Activated T-helper 2 cell treated with anti-CD3 and anti-CD28 coated beads, Interferon-gamma antibody, Interleukin-2, Interleukin-4, amounts not matched to agents 10 μg/mL and 5 μg/mL and 100 μg/mL, durations not matched to agents 14 hours and 24 hours and 36 hours (primary cell): ENCODE measurements around the gene SH3TC1. TPM values are rescaled to one million over a fixed set of nuclear protein-coding genes. Genes with fewer than 3 reads are reported as not detected.

ENCODE experiments used
- DNase-seq: peaks from one replicate; pipeline ENCODE4 v3.0.0; 2021; ENCODE audit warnings: low spot score
- H3K27ac Mint-ChIP-seq: one replicate; pipeline ENCODE4 v1.8.0; 2021; ENCODE audit warnings: mixed read lengths
- H3K27me3 Mint-ChIP-seq: one replicate; pipeline ENCODE4 v1.8.0; 2021; ENCODE audit warnings: low read depth, mixed read lengths
- H3K36me3 Mint-ChIP-seq: one replicate; pipeline ENCODE4 v1.8.0; 2021; ENCODE audit warnings: low read depth, mixed read lengths
- H3K4me1 Mint-ChIP-seq: one replicate; pipeline ENCODE4 v1.8.0; 2021; ENCODE audit warnings: low read depth, mixed read lengths
- H3K4me3 Mint-ChIP-seq: one replicate; pipeline ENCODE4 v1.8.0; 2021; ENCODE audit warnings: low read depth, mild to moderate bottlenecking, moderate library complexity, mixed read lengths
- H3K9me3 Mint-ChIP-seq: one replicate; pipeline ENCODE4 v1.8.0; 2021; ENCODE audit warnings: mixed read lengths
- intact Hi-C: fragments of 100-400 bp; cut with micrococcal nuclease; formaldehyde crosslinking; loops from one replicate; pipeline ENCODE4 v1.15.1; 2023
- total RNA-seq: library from RNA; stranded (reverse); gene quantifications from 2 replicates; pipeline ENCODE4 v1.2.3, GENCODE V29; 2022

The SH3TC1 gene
- total RNA-seq, 1 donor from 2014 or later, result 14.8 TPM

DNA sequence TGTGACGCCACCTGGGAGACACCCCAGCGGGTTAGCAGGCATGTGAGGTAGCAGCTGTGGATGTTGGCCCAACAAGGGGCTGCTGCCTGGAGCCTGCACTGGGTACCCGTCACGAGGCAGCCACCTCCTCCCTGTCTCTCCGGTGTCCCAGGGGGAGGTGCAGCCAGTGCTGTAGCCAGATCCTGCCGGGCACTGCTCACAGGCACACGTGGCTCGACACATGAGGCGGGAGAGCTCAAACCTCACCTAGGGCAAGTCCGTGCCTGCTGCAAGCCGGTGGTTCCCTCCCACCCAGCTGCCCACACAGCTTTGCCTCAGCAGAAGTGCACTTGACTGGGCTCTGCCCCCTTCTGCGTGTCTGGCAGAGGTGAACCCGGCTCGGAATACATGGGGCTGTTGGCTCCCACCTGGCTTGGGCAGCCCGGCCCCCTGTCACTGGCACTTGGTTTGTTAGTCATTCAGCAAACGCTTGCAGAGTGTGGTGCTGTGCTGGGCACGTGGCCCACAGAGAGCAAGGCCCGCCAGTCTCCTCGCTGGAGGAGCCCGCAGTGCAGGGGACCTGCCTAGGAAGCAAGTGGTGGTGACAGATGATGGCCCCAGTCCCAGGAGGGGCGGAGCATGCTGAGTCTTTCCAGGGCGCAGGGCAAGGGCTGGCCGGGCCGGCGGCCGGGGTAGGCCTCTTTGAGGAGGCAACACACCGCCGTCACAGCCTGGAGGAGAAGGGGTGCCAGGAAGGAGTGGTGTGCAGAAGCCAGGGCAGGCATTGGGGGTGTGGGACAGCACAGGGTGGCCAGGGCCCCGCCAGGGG lies 10.1 kb upstream of the SH3TC1 start:
- Mint-ChIP-seq H3K27ac (no peak overlapping the region), H3K9me3 (no peaks in the 10 kb centered on the region), H3K4me1 (no peaks in the 10 kb centered on the region), H3K36me3 (no peaks in the 10 kb centered on the region), H3K4me3 (no peak overlapping the region), H3K27me3 (no peaks in the 10 kb centered on the region)
- intact Hi-C loops, result no loop called here
- no peak for DNase-seq

DNA sequence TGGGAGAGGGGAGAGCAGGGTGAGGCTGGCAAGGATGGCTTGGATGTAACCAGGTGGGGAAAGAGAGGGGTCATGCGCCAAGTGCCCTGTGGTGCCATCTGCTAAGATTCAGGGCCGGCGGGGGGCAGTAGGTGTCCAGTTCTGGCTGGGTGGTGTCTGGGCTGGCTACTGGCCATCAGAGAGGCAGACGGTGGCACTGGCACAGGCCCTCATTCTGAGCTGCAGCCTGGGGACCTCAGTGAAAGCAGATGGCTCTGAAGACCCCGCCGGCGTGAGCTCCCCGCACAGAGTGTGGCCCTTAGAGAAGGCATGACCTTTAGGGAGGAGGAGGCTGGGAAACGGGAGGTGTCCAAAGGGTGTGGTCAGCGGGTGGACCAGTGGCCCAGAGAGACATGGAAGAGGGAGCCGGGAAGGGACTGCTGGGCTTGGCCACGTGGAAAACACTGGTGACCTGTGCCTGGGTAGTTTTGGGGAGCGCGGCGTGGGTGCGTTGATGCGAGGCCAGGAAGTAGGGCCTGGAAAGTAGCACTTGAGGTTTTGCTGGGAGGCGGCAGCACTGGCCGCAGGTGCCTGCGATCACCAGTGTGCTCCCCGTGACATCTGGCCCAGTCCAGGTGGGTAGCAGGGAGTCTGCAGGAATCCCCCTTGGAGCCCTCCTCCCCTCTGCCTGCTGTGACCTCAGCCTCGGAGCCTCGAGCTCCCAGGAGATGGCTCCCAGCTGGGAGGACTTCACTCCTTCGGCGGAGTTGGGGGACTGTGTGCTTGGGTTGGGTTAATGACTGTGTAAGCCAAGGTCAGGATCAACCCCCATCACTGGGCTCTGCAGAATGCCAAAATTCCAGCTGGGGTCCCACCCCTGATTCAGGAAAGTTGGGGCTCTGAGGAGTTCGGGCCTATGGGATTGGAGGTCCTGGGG lies 9.3 kb upstream of the SH3TC1 start:
- Mint-ChIP-seq H3K36me3 (no peaks in the 10 kb centered on the region), H3K27me3 (peaks cover under 1% of the 10 kb centered on the region), H3K9me3 (no peaks in the 10 kb centered on the region), H3K4me1 (no peaks in the 10 kb centered on the region), H3K27ac (no peak overlapping the region), H3K4me3 (no peak overlapping the region)
- intact Hi-C loops, result no loop called here
- no peak for DNase-seq

DNA sequence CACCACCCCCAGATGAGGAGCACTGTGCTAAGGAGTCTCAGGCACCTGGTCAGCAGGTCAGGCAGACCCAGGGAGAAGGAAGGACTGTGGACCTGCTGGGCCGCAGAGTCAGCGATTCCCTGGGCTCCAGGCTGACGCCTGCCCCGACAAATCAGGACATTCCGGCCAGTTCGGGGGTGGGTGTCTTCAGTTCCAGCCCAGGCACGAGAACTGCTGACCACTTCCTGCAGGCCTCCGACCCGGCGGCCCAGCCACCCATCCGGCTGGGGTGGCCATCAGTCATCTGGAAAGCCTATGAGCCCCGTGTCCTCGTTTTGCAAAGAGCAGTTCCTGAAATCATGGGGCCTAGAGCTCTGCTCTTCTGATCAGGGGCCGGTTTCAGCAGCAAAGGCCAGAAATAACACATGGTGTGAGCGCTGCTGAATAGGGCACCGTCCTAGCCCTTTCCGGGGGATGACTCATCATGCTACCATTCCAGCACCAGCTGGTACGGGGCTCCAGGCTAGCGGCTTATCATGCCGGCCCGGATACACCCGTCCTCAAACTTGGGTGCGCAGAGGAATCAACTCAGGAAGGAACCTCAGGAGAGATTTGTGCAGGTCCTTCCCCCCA lies 7.8 kb upstream of the SH3TC1 start:
- intact Hi-C loops, result no loop called here
- Mint-ChIP-seq H3K4me3 (no peak overlapping the region), H3K27ac (no peak overlapping the region), H3K4me1 (no peaks in the 10 kb centered on the region), H3K36me3 (no peaks in the 10 kb centered on the region), H3K27me3 (peaks cover 7% of the 10 kb centered on the region), H3K9me3 (no peaks in the 10 kb centered on the region)
- no peak for DNase-seq

DNA sequence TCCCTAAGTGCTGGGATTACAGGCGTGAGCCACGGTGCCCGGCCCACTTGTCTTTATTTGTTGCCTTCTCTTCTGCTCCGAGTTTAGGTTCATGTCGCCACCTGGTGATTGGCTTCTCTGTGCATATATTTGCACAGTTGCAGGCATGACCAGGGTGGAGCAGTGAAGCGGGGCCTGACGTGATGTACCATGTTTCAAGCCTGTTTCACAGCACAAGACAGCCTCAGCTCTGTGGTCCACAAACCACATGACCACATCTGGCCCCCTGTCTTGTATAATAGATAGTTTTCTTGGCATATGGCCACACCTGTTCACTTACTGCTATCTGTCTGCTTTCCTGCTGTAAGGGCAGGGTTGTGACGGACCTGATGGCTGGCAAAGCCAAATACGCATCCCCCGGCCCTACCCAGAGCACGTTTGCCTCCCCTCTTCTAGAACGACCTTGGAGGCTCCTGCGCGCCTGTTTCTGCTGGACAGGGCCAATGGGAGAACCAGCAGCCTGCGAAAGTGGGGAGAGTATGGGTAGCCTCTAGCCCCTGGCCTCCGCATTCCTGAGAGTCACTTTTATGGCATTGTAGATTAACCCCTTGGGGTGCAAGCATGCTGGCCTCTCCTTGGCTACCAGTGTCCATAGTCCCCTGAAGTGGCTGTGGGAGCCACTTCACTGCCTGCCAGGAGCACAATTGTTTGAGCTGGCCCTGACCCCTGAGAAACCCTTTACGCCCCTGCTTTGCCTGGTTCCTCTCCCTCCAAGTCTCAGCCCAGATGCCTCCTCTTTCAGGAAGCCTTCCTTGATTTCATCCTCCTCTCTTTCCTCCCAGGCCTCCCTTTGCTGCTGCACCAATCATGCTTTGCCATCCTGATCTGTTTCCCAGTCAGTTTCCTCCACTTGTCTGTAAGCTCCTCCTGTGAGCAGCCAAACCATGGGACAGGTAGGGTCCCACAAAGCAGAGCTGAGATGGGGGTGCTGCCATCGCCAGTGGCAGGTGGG lies 6.0 kb upstream of the SH3TC1 start:
- no peak for DNase-seq
- no peak overlapping the region for H3K27ac Mint-ChIP-seq
- H3K27me3 Mint-ChIP-seq, result peaks cover 7% of the 10 kb centered on the region
- H3K4me1 Mint-ChIP-seq, result no peaks in the 10 kb centered on the region
- no peaks in the 10 kb centered on the region for H3K36me3 Mint-ChIP-seq
- H3K4me3 Mint-ChIP-seq, result no peak overlapping the region
- intact Hi-C loops, result no loop called here
- H3K9me3 Mint-ChIP-seq, result no peaks in the 10 kb centered on the region

DNA sequence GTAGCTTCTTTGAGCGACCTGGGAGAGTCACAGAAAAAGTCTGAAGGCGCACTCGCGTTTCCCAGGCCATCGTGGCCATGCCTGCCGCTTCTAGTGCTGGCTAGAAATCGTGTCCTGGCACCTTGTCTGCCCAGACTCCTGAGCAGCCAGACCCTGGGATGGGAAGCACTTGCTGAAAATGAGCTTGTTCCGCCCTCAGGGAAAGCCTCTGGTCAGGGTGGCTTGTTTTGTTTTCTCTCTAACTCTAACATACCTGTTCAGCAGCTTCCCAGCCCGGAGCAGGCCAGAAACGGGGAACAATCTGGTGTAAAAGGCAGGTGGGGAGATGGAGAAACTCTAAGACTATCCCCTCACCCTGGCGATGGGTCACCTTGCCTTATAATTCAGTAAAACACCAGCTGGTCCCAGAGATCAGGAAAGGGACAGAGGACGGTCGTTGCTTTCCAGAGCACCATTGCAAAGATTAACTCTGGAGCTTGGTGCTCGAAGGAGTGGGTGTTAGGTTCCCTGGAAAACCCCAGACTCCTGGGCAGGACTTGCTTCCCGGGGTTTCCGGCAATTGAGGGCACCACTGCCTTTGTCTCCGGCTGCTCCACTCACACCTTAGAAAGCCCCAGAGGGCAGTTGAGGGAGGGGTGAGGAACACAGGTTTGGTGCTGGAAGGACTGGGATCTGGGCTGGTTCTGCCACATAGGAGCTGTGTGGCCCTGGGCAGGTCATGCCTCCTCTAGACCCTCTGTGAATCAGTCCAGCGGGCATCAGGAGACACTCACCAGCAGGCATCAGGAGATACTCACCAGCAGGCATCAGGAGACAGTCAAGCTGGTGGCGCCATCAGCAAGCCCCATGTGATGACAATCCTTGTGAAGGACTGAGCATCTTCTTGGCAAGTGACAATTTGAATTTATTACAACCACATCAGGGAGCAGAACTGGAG lies 4.5 kb upstream of the SH3TC1 start:
- peaks cover 12% of the 10 kb centered on the region for H3K4me1 Mint-ChIP-seq
- H3K36me3 Mint-ChIP-seq, result no peaks in the 10 kb centered on the region
- H3K9me3 Mint-ChIP-seq, result no peaks in the 10 kb centered on the region
- DNase-seq, result no peak
- intact Hi-C loops, result no loop called here
- no peak overlapping the region for H3K4me3 Mint-ChIP-seq
- H3K27ac Mint-ChIP-seq, result no peak overlapping the region
- H3K27me3 Mint-ChIP-seq, result peaks cover 7% of the 10 kb centered on the region

DNA sequence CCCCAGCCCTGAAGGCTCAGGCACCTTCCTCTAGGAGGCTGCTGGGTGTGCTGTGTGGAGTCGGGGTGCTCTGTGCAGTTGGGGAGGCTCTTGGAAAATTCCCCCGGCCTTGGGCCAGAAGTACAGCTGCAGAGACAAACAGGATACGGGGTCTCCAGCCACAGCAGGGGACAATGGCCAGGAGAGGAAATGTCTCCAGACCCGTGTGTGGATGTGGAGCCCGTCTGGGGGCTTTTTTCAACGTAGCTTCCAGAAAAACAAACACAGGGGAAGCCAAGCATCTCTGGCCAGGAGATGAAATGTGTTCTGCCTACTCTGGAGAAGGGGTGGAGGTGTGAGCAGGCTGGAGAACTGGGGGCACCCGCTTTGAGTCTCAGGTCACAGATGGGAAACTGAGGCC lies 3.7 kb upstream of the SH3TC1 start:
- Mint-ChIP-seq H3K4me1 (peaks cover 17% of the 10 kb centered on the region), H3K4me3 (no peak overlapping the region), H3K36me3 (no peaks in the 10 kb centered on the region), H3K9me3 (no peaks in the 10 kb centered on the region), H3K27ac (no peak overlapping the region), H3K27me3 (peaks cover 7% of the 10 kb centered on the region)
- intact Hi-C loops, result no loop called here
- no peak for DNase-seq

DNA sequence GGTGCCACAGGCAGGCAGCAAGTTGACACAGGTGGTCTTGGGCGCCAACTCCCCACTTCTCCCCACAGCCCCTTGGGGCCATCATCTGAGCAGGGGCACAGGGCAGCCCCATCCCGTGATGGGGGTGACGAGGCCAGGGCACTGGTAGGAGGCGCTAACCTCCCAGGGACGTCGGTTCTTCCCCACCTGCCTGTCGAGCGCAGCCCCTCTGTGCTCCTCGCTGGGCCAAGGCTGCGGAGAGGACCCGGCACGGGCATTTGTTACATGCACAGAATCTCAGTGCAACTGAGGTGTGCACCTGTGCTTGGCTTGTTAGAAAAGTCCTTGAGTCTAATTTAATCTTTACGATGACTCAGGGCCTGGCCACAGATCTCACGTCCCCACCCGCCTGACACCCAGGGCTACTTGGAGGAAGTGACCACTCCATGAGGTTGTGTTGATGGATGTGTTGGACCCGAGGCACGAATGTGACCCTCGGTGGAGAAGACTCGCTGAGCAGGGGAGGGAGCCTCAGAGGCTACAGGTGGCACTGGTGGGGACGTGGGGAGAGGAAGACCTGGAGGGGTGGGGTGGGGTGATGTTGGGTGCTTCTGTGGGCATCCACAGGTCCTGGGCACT lies 3.1 kb upstream of the SH3TC1 start:
- H3K4me1 Mint-ChIP-seq, result peaks cover 21% of the 10 kb centered on the region
- no peak overlapping the region for H3K27ac Mint-ChIP-seq

DNA sequence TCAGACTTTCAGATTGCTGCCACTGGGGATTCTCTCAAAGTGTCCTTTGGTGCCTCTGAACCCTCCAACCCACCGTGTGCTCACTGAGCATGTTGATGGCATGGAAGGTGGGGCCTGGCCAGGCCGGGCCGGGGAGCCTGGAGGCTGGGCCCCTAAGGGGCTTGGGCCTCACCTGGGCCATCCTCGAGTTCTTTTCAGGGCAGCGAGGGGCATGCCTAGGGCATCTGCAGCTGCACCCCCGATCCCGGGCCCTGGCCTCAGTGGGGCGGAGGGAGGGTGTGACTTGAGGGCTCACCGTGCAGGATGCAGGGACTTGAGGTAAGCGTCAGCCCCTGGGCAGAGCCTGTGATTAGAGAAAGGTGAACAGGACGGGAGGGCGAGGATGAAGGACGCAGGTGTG lies 1.6 kb upstream of the SH3TC1 start:
- H3K4me1 Mint-ChIP-seq, result peaks cover 31% of the 10 kb centered on the region
- DNase-seq, result no peak
- no peak overlapping the region for H3K27ac Mint-ChIP-seq
- peaks cover 7% of the 10 kb centered on the region for H3K27me3 Mint-ChIP-seq
- H3K4me3 Mint-ChIP-seq, result no peak overlapping the region
- H3K9me3 Mint-ChIP-seq, result no peaks in the 10 kb centered on the region
- no peaks in the 10 kb centered on the region for H3K36me3 Mint-ChIP-seq
- intact Hi-C loops, result no loop called here

More for the DNA sequence above, 3.1 kb upstream of the SH3TC1 start:
- DNase-seq, result no peak
- intact Hi-C loops, result no loop called here
- no peaks in the 10 kb centered on the region for H3K9me3 Mint-ChIP-seq
- no peaks in the 10 kb centered on the region for H3K36me3 Mint-ChIP-seq
- no peak overlapping the region for H3K4me3 Mint-ChIP-seq
- H3K27me3 Mint-ChIP-seq, result peaks cover 7% of the 10 kb centered on the region

DNA sequence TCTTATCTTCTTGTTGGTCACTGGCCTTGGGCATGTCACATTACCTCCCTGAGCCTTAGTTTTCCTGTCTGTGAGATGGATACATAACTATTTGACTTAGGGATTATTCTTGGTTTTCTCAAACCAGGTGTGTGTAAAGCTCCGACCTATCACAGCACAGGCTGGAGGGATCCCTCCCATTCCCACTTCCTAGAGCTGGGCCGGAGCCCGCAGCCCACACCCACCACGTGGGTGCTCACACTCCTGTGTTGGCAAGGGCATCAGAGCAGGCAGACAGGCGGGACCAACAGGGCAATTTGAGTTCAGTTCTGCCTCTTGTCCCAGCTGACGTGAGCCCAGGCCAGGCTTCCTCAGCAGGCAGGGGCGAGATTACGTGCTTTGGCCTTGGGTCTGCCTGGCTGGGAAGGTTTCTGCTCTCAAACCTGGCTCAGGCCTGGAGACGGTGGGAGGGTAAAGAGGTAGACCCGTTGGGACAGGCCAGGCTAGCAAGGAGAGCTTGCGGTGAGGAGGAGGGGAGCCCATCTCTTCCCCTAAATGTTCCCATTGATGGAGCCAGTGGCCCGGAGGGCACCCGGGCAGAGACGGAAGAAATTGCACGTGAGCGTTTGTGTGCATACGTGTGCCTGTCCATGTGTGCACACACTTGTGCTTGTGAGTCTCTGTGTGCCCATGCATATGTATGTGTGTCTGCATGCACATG lies 734 bp upstream of the SH3TC1 start:
- no peak for DNase-seq
- intact Hi-C loops, result no loop called here
- peak overlapping the region; percentile 90 for H3K4me3 Mint-ChIP-seq

DNA sequence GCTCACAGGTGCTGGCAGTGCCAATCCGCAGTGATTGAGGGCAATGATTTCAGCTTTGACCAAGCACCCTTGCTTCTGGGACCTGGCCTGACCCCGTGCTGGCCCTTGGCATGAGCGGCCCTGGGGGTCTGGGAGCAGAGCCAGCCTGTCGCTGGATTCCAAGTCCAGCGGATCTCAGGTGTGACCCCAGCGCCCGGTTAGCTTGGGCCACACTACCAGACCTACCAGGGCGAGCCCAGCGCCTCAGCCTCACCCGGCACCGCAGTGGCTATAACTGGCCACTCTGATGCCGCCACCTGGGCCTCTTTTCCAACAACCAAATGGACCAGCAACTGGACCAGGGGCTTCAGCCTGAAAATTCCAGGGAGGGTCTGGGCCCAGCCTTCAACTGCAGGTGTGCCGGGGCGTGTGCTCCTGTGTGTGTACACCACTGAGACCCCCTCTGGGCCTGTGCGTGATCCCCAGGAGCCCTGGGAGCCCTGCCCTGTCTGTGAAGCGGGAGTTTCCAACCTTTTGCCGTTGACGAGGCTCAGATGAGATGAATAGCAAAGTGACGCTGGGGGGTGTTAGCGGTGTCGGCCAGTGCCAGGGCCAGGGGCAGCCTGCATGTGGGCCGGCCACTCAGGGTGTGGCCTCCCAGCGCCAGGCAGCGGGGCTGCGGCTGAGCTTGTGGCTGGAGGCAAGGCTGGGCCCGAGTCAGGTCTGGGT lies 658 bp downstream of the SH3TC1 start:
- Mint-ChIP-seq H3K4me1 (peaks cover 31% of the 10 kb centered on the region), H3K27me3 (peaks cover 7% of the 10 kb centered on the region), H3K4me3 (peak overlapping the region; percentile 90), H3K9me3 (no peaks in the 10 kb centered on the region), H3K27ac (peak overlapping the region; percentile 81), H3K36me3 (no peaks in the 10 kb centered on the region)
- intact Hi-C loops, result loop anchor here (1.0 to 5.0 kb wide), 3 partner anchors 29 to 1542 kb away; no protein-coding TSS in a partner anchor
- DNase-seq, result no peak

More for the DNA sequence above, 734 bp upstream of the SH3TC1 start:
- Mint-ChIP-seq H3K4me1 (peaks cover 31% of the 10 kb centered on the region), H3K27me3 (peaks cover 7% of the 10 kb centered on the region), H3K9me3 (no peaks in the 10 kb centered on the region), H3K27ac (peak overlapping the region; percentile 72), H3K36me3 (no peaks in the 10 kb centered on the region)
